Left lung (tissue), 10 donors: ENCODE data around the gene MTCL3. TPM values are rescaled to one million over a fixed set of nuclear protein-coding genes. Genes with fewer than 3 reads are reported as not detected.
"Not testable (repeated sequence)": the region's sequence is repeated elsewhere in the genome, so short reads cannot be mapped to it uniquely, and the experiment has no call there.

ENCODE experiments used
- ATAC-seq: fragments of 200-7000 bp; cut with Tn5 transposase; one replicate; pipeline ENCODE4 v1.9.1; 2020; ENCODE audit warnings: moderate library complexity
- DNase-seq, 4 donors: peaks; one replicate each; pipeline ENCODE4 v3.0.0-alpha.2; 2013 to 2020
- H3K27ac ChIP-seq, 2 donors: fragments of 200-600 bp; sonication (generic) in 1 of 2; one replicate each; pipeline versions ENCODE4 v1.5.0 to v1.8.0; 2020 to 2021
- H3K27me3 ChIP-seq, 2 donors: fragments of 200-600 bp; sonication (generic) in 1 of 2; one replicate each; pipeline versions ENCODE4 v1.5.0 to v1.8.0; 2020 to 2021
- H3K36me3 ChIP-seq, 2 donors: fragments of 200-600 bp; sonication (generic) in 1 of 2; one replicate each; pipeline versions ENCODE4 v1.5.0 to v1.8.0; 2020 to 2021
- H3K4me1 ChIP-seq, 2 donors: fragments of 200-600 bp; one replicate each; pipeline ENCODE4 v1.8.0; 2021
- H3K4me3 ChIP-seq, 2 donors: fragments of 200-600 bp; sonication (generic) in 1 of 2; one replicate each; pipeline versions ENCODE4 v1.5.0 to v1.8.0; 2020 to 2021; ENCODE audit warnings: mild to moderate bottlenecking in 1 of 2
- H3K9me3 ChIP-seq, 2 donors: fragments of 200-600 bp; sonication (generic) in 1 of 2; one replicate each; pipeline versions ENCODE4 v1.5.0 to v1.8.0; 2020 to 2021
- intact Hi-C, 2 donors: fragments of 100-400 bp; cut with DNase I; formaldehyde crosslinking; loops; one replicate each; pipeline versions ENCODE4 v1.11.2 to v1.14.2; 2022
- polyA plus RNA-seq, 6 donors: library from polyadenylated mRNA; unstranded; fragments of 120-200 nt; gene quantifications; one replicate each; pipeline ENCODE4 v1.2.1, GENCODE V29; 2013; ENCODE audit not compliant: insufficient read length in 6 of 6
- total RNA-seq, 2 donors: library from RNA; stranded (reverse); fragmentation: NEBNext Ultra II Directional; extraction: Animal tissue kit (Norgen Biotek cat#: 25700); gene quantifications; one replicate each; pipeline ENCODE4 v1.2.1, GENCODE V29; 2021
- TF ChIP-seq, protein P1 (sequence below), 2 donors: fragments of 200-600 bp; sonication (generic) in 1 of 2; IDR thresholded peaks; one replicate each; pipeline versions ENCODE4 v1.5.0 to v1.8.0; 2021; ENCODE audit warnings: antibody characterized with exemption in 2 of 2
- donor health status: DM: no; HTN: yes; CAD: no.
- donor health status: DM: no; HTN: no; CAD: no.

MTCL3 gene

DNA sequence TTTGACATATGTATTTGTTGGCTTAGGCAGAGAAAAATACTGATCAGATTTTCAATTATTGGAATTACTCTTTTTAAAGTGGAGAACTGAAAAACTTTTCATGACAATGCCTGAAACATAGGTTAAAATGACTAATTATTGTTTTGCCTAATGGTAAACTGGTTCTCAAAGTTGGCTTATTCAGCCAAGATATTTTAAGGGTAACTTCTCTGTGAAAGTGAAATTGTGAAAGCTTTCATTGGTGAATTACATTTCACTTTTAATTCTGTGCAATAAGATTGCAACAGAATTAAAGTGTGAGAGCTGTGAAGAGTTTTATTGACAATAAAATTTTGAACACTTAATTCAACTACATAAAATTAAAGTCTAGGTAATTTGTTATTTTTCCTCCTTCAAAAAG lies 84.5 kb downstream of the MTCL3 start:
- Histone ChIP-seq H3K9me3 (no peaks in the 10 kb centered on the region), H3K4me1 (no peaks in the 10 kb centered on the region), H3K4me3 (no peak overlapping the region), H3K27me3 (no peaks in the 10 kb centered on the region), H3K36me3 (no peaks in the 10 kb centered on the region), H3K27ac (no peak overlapping the region)
- intact Hi-C loops = no loop called here
- TF ChIP-seq, protein P1, sequence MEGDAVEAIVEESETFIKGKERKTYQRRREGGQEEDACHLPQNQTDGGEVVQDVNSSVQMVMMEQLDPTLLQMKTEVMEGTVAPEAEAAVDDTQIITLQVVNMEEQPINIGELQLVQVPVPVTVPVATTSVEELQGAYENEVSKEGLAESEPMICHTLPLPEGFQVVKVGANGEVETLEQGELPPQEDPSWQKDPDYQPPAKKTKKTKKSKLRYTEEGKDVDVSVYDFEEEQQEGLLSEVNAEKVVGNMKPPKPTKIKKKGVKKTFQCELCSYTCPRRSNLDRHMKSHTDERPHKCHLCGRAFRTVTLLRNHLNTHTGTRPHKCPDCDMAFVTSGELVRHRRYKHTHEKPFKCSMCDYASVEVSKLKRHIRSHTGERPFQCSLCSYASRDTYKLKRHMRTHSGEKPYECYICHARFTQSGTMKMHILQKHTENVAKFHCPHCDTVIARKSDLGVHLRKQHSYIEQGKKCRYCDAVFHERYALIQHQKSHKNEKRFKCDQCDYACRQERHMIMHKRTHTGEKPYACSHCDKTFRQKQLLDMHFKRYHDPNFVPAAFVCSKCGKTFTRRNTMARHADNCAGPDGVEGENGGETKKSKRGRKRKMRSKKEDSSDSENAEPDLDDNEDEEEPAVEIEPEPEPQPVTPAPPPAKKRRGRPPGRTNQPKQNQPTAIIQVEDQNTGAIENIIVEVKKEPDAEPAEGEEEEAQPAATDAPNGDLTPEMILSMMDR (IDR thresholded peaks at IDR 0.05) = no peak
- no peak for DNase-seq
- no peak for ATAC-seq

DNA sequence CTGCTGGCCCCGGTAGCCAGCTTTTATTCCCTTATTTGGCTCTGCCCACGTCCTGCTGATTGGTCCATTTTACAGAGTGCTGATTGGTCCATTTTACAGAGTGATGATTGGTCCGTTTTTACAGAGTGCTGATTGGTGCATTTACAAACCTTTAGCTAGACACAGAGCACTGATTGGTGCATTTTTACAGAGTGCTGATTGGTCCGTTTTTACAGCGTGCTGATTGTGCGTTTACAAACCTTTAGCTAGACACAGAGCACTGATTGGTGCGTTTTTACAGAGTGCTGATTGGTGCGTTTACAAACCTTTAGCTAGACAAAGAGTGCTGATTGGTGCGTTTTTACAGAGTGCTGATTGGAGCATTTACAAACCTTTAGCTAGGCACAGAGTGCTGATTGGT lies 90.6 kb downstream of the MTCL3 start:
- H3K27ac ChIP-seq, H3K36me3 ChIP-seq, DNase-seq, H3K4me3 ChIP-seq, ATAC-seq, H3K27me3 ChIP-seq, H3K4me1 ChIP-seq, H3K9me3 ChIP-seq, intact Hi-C loops: not testable (repeated sequence)

DNA sequence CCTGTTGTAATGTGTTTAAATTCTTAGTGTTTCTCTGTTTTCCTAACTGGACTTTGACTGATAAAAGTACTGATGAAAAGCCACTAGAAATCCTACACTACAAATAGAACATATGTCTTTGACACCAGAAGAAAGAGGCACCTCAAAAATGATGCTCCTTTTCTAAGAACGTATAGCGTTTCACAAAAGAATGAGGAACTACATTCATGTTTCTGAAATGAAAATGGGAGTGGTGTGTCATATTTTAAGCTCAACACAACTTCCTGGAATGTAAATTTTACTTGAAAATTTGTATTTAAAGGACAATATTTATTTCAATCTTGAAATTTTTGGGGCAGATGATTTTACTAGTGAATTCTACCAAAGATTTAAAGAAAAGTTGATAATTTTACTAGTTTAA lies 95.2 kb downstream of the MTCL3 start:
- ATAC-seq = no peak
- intact Hi-C loops = no loop called here
- TF ChIP-seq, protein P1 (IDR thresholded peaks at IDR 0.05) = no peak
- Histone ChIP-seq H3K27ac (no peak overlapping the region), H3K4me3 (no peak overlapping the region), H3K9me3 (peaks cover 0 to 6% of the 10 kb centered on the region in 2 donors), H3K36me3 (no peaks in the 10 kb centered on the region), H3K27me3 (no peaks in the 10 kb centered on the region), H3K4me1 (peaks cover 0 to 10% of the 10 kb centered on the region in 2 donors)
- DNase-seq = no peak

Other genes starting within 250 kb of the MTCL3 start
- gene ECHDC1, start 175.7 kb downstream of the MTCL3 start, total RNA-seq = 10 to 100 TPM; 86.7 to 87.0 TPM
- gene ECHDC1, start 175.7 kb downstream of the MTCL3 start, polyA plus RNA-seq = 10 to 100 TPM; 65.9 to 88.2 (median 76.3) TPM
- 10 to 100 TPM; 19.1 to 50.0 TPM for gene KIAA0408, start 59.9 kb downstream of the MTCL3 start, total RNA-seq
- gene KIAA0408, start 59.9 kb downstream of the MTCL3 start, polyA plus RNA-seq = 10 to 100 TPM; 28.3 to 53.4 (median 39.5) TPM
- gene C6orf58, start 57.8 kb upstream of the MTCL3 start, total RNA-seq = not detected
- gene C6orf58, start 57.8 kb upstream of the MTCL3 start, polyA plus RNA-seq = 1 to 10 TPM in 3 of 6 donors, under 1 TPM in 3; 0.73 to 2.4 (median 1.1) TPM